Loucy (cell line): ENCODE data around the gene SLC39A1.

Experiments used
- CTCF ChIP-seq: fragments of 200-600 bp; sonication (generic); conservative IDR thresholded peaks from 2 replicates; pipeline ENCODE4 v1.5.1; 2014; ENCODE audit warnings: mild to moderate bottlenecking, antibody characterized with exemption, low read length
- EZH2phosphoT487 ChIP-seq: fragments of 200-600 bp; IDR thresholded peaks from 2 replicates; pipeline ENCODE4 v1.6.1; 2018; ENCODE audit warnings: antibody characterized with exemption, mild to moderate bottlenecking, moderate library complexity, borderline replicate concordance

GRCh38 chr1:153921080-153921802 lies 42.1 kb downstream of the SLC39A1 start:
- no peak for TF ChIP-seq CTCF
- TF ChIP-seq EZH2phosphoT487: no peak
